ENCODE results near the gene MACF1.
A peak's percentile ranks its signal among the peaks of the same experiment; 100 is the strongest.
"Not testable (repeated sequence)": the region's sequence is repeated elsewhere in the genome, so short reads cannot be mapped to it uniquely, and the experiment has no call there.

The MACF1 gene

GRCh38 chr1:39204441-39205081 lies at the start of gene MACF1:
MACF1 (plus strand) TSS chr1:39204695; CDS start chr1:39205023, 328 bp downstream.
- DNase-seq (ENCODE audit: low read depth) = peak; percentile 99

DNA sequence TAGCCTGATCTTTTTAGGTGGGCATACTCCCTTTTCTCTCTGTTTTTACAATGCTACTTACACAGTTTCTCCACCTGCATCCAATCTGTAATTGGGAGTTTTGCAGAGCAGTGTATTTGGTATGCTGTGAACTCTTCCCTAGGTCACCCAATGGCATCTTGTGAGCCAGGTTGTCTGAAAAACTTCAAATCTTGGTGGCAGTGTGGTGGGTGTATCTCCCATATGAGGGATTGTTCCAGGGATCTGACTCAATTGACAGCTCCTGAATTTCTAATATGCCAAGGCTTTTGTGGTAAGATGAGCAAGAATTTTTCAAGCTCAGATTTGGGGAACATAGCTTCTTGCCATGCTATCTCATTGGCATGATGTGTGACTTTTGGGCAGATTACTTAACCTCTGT lies 47.2 kb upstream of the MACF1 start:
- no peak for DNase-seq (ENCODE audit: low read depth)

- peak; percentile 82 for DNase-seq (ENCODE audit: low read depth)
These were observed 46.0 kb upstream of the MACF1 start for GRCh38 chr1:39158327-39159086.

- DNase-seq (ENCODE audit: low read depth) = no peak
These were observed 45.1 kb upstream of the MACF1 start for GRCh38 chr1:39159224-39160036.

- DNase-seq (ENCODE audit: low read depth) = no peak
These were observed 43.8 kb upstream of the MACF1 start for GRCh38 chr1:39160703-39161102.

DNA sequence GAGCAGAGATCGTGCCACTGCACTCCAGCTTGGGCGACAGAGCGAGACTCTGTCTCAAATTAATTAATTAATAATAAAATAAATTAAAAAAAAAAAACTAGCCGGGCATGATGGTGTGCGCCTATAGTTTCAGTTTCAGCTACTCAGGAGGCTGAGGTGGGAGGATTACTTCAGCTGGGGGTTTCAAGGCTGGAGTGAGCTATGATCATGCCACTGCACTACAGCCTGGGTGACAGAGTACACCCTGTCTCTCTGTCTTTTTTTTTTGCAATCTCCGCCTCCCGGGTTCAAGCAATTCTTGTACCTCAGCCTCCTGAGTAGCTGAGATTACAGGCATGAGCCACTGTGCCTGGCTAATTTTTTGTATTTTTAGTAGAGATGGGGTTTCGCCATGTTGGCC lies 42.7 kb upstream of the MACF1 start:
- not testable (repeated sequence) for DNase-seq (ENCODE audit: low read depth)

DNA sequence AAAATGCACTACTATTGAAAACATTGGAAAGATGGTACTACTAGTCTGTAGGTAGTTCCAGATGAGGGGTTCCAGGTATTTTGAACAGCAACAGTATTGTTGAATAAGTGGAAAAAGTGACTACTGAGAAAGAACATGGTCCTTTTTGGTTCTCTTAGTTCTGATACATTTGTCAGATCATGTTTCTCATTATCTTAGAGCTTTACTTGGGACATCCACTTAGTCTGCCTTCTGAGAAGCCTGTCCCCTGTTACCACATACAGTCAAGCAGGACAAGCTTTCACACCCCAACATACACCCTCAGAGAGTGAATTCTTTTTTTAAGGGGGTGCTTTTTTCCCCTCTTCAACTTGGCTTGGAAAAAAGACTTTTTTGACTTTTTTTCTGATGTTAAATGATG lies 41.0 kb upstream of the MACF1 start:
- DNase-seq (ENCODE audit: low read depth) = no peak

GRCh38 chr1:39164256-39164655 lies 40.2 kb upstream of the MACF1 start:
- DNase-seq (ENCODE audit: low read depth) = no peak

DNA sequence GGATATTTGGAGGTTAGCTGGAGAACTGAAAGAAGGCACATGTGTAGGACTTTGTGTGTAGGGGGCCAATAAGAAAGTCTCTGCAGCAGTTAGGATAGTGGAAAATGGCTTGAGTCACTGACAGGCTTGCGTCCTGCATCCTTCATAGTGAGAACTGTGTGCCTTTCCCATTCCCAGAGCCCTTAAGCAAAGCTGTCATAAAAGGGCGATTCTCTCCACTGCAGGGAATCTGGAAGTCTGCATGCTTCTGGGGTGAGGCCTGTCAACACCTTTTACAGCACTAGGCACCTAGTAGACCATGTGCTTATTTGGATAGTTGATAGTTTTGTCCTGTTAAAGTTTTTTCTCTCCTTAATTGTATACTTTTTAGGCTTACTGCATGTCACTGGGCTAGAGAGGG lies 39.4 kb upstream of the MACF1 start:
- no peak for DNase-seq (ENCODE audit: low read depth)

GRCh38 chr1:39165488-39165887 lies 39.0 kb upstream of the MACF1 start:
- DNase-seq (ENCODE audit: low read depth) = no peak

GRCh38 chr1:39167632-39168209 lies 36.8 kb upstream of the MACF1 start:
- peak; percentile 93 for DNase-seq (ENCODE audit: low read depth)

GRCh38 chr1:39168301-39169080 lies 36.0 kb upstream of the MACF1 start:
- no peak for DNase-seq (ENCODE audit: low read depth)

GRCh38 chr1:39170731-39171667 lies 33.5 kb upstream of the MACF1 start:
- DNase-seq (ENCODE audit: low read depth) = no peak

- DNase-seq (ENCODE audit: low read depth) = no peak
These were observed 31.1 kb upstream of the MACF1 start for GRCh38 chr1:39173119-39173994.

DNA sequence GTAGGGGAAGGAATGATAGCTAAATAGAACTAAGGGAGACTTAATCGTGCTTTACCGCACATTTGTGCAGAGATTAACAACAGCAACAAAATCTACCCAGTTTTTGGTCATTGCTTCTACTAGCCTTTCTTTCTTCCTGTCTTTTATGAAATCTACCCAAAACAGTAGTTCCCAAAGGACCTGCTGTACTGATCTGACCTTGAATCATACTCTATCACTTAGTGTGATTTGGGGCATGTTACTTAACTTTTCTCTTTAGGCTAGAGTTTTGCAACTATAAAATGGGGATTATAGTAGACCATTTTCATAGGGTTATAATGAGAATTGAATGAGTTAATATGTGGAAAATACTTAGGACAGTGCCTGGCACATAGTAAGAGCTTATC lies 30.5 kb upstream of the MACF1 start:
- no peak for DNase-seq (ENCODE audit: low read depth)

GRCh38 chr1:39174390-39175081 lies 30.0 kb upstream of the MACF1 start:
- no peak for DNase-seq (ENCODE audit: low read depth)

DNA sequence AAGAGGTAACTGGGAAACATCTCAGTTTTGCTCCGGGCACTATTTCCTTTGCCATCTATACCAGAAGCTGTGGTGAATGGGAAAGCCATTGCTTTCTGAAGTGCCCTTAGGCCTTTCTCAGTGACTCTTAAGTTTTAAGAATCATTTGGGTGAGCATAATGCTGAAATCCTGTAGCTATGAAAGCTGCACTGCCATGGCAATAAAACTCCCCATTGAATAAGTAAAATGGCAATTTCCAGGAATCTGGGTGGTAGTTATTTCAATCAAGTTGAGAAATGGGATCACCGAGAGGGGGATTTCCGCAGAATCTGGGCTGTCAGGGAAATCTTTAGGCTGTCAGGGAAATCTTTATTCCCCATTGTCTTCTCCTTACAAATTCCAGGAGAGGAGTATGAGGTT lies 26.8 kb upstream of the MACF1 start:
- no peak for DNase-seq (ENCODE audit: low read depth)

DNA sequence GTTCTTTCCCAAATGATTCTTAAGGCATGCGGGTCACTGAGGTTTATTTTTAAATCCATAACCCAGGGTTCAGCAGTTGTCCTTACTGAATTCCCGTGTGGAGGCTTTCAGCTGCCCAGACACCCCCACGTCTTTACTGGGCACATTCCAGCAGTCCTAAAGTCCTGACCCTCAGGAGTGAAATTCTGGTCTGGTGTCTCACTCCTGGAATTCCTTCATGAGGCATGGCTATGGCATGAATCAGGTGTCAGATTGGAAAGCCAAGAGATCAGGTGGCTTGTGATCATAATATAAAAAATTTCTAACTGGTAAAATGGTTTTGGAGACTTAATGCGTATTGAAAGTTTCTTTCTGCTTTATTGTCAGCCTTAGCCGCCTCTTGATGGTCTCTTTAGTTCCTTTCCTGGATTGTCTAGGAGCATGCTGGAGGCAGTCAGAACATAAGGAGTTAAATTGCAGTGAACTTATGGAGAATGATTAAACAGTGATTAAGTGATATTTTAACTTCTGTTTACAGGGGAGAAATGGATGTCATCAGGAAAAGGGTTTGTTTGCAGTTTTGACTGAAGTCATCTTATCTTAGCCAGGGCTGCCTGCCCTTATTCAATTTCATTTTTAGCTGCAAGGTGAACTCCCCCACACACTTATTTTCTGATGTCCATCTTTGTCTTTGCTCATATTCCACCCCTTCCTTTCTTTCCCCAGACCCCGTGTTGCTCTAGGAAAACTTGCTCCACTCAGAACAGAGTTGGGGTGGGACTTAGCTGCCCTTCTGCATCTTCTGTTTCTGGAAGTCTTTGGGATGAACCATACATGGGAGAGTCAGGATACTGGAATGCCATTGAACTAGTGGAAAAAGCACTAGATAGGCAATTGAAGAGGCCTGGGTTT lies 25.7 kb upstream of the MACF1 start:
- DNase-seq (ENCODE audit: low read depth) = peak; percentile 75
